A549 (cell line): ENCODE results near the gene PDIA5. TPM values are rescaled to one million over a fixed set of nuclear protein-coding genes. Genes with fewer than 3 reads are reported as not detected.

Experiments used
- ATAC-seq, 2 experiments: fragments of 200-7000 bp in 1 of 2; fragments of >200 bp in 1 of 2; cut with Nextera tagmentation in 1 of 2; cut with Tn5 transposase in 1 of 2; 3 replicates each; pipeline versions ENCODE4 v1.8.0 to v1.9.1; 2018 to 2020; ENCODE audit warnings: mild to moderate bottlenecking in 1 of 2, moderate library complexity in 1 of 2
- CTCF ChIA-PET: fragments of 300-600 bp; sonication (Branson Sonifier 250); formaldehyde crosslinking; extraction: SDS; loops from one replicate; lab custom pipeline; 2021; ENCODE audit warnings: antibody characterized with exemption, inconsistent platforms; lab: Yijun Ruan, JAX
- POLR2A ChIA-PET: fragments of 350-600 bp; formaldehyde crosslinking; extraction: SDS; loops from one replicate; lab custom pipeline; 2021; ENCODE audit warnings: antibody characterized with exemption, inconsistent platforms; lab: Yijun Ruan, JAX
- DNase-seq, 2 experiments: peaks; one replicate each; pipeline versions ENCODE4 v3.0.0 to v3.0.0-alpha.2; 2011 to 2016; ENCODE audit warnings: low read depth in 1 of 2, low spot score in 1 of 2
- FAIRE-seq: peaks from 2 replicates; lab custom pipeline; 2011; peaks lifted over from hg19 to GRCh38; lab: Jason Lieb, UNC
- H3K27ac ChIP-seq, 2 experiments: fragments of >200 bp; sonication (Bioruptor Twin); formaldehyde crosslinking; 3 replicates each; pipeline ENCODE4 v1.5.1; 2016 to 2017
- H3K4me1 ChIP-seq: fragments of >200 bp; sonication (Bioruptor Twin); formaldehyde crosslinking; 3 replicates; pipeline ENCODE4 v1.6.1; 2016
- H3K4me2 ChIP-seq: fragments of >200 bp; sonication (Bioruptor Twin); formaldehyde crosslinking; 3 replicates; pipeline ENCODE4 v1.6.1; 2016
- H3K4me3 ChIP-seq: fragments of >200 bp; sonication (Bioruptor Twin); formaldehyde crosslinking; 3 replicates; pipeline ENCODE4 v1.5.1; 2016
- H3K9me3 ChIP-seq: fragments of >200 bp; sonication (Bioruptor Twin); formaldehyde crosslinking; 3 replicates; pipeline ENCODE4 v1.6.1; 2016
- ATOH8 ChIP-seq: fragments of 250-450 bp; sonication (Bioruptor Pico); IDR thresholded peaks from 2 replicates; pipeline ENCODE4 v1.5.0; 2020; ENCODE audit warnings: low read depth, mild to moderate bottlenecking, moderate library complexity
- BHLHE40 ChIP-seq: IDR thresholded peaks from 2 replicates; pipeline ENCODE4 v1.6.1; 2012; ENCODE audit warnings: low read depth, low read length, inconsistent platforms
- CBX8 ChIP-seq: fragments of 200-600 bp; sonication (generic); IDR thresholded peaks from 2 replicates; pipeline ENCODE4 v1.6.1; 2016
- CHD2 ChIP-seq: fragments of 150-350 bp; IDR thresholded peaks from 2 replicates; pipeline ENCODE4 v1.6.1; 2014; ENCODE audit warnings: low read length; ENCODE audit not compliant: partially characterized antibody
- E2F6 ChIP-seq: IDR thresholded peaks from 2 replicates; pipeline ENCODE4 v1.6.1; 2012; ENCODE audit warnings: low read depth, borderline replicate concordance
- EP300 ChIP-seq, 2 experiments: fragments of >200 bp; sonication (Bioruptor Twin); formaldehyde crosslinking; IDR thresholded peaks; 2 replicates in 1 of 2; 3 replicates in 1 of 2; pipeline ENCODE4 v1.6.1; 2016 to 2017
- FOSB ChIP-seq: fragments of 250-450 bp; sonication (Bioruptor Pico); IDR thresholded peaks from 2 replicates; pipeline ENCODE4 v1.5.0; 2020; ENCODE audit warnings: mild to moderate bottlenecking, moderate library complexity
- FOXS1 ChIP-seq: fragments of 250-450 bp; sonication (Bioruptor Pico); IDR thresholded peaks from 2 replicates; pipeline ENCODE4 v1.5.0; 2020; ENCODE audit warnings: mild to moderate bottlenecking, moderate library complexity
- GATA3 ChIP-seq: IDR thresholded peaks from 2 replicates; pipeline ENCODE4 v1.6.1; 2012; ENCODE audit warnings: borderline replicate concordance
- KDM1A ChIP-seq: fragments of 200-600 bp; sonication (generic); IDR thresholded peaks from 2 replicates; pipeline ENCODE4 v1.6.1; 2016; ENCODE audit warnings: low read depth, mild to moderate bottlenecking
- KDM5A ChIP-seq: fragments of 200-600 bp; sonication (generic); IDR thresholded peaks from 2 replicates; pipeline ENCODE4 v1.6.1; 2016; ENCODE audit warnings: antibody characterized with exemption, mild to moderate bottlenecking
- MAX ChIP-seq: IDR thresholded peaks from 2 replicates; pipeline ENCODE4 v1.6.1; 2012
- MYC ChIP-seq: IDR thresholded peaks from 2 replicates; pipeline ENCODE4 v1.6.1; 2012; ENCODE audit warnings: mild to moderate bottlenecking, inconsistent platforms, low read length, improper control_type of control experiment, borderline replicate concordance
- NPAS2 ChIP-seq: fragments of 250-450 bp; sonication (Bioruptor Pico); IDR thresholded peaks from 2 replicates; pipeline ENCODE4 v1.8.0; 2022; ENCODE audit warnings: mild to moderate bottlenecking, moderate library complexity, borderline replicate concordance
- NR3C1 ChIP-seq: fragments of >200 bp; sonication (Bioruptor Twin); formaldehyde crosslinking; IDR thresholded peaks from 3 replicates; pipeline ENCODE4 v1.6.1; 2017
- PBX3 ChIP-seq: IDR thresholded peaks from 2 replicates; pipeline ENCODE4 v1.6.1; 2012
- PHF8 ChIP-seq: fragments of 200-600 bp; sonication (generic); IDR thresholded peaks from 2 replicates; pipeline ENCODE4 v1.6.1; 2016; ENCODE audit warnings: low read depth, mild to moderate bottlenecking, antibody characterized with exemption, moderate library complexity, borderline replicate concordance
- POLR2A ChIP-seq: IDR thresholded peaks from 2 replicates; pipeline ENCODE4 v1.6.1; 2012; ENCODE audit warnings: mild to moderate bottlenecking, low read length
- RARB ChIP-seq: fragments of 250-450 bp; sonication (Bioruptor Pico); IDR thresholded peaks from 2 replicates; pipeline ENCODE4 v1.8.0; 2021; ENCODE audit warnings: mild to moderate bottlenecking, moderate library complexity
- RCOR1 ChIP-seq: fragments of 150-350 bp; IDR thresholded peaks from 2 replicates; pipeline ENCODE4 v1.6.1; 2014; ENCODE audit warnings: antibody characterized with exemption, low read length, low read depth
- SREBF2 ChIP-seq: fragments of 450-650 bp; IDR thresholded peaks from 2 replicates; pipeline ENCODE4 v1.6.1; 2014; ENCODE audit warnings: mild to moderate bottlenecking, moderate library complexity
- TFCP2L1 ChIP-seq: fragments of 250-450 bp; sonication (Bioruptor Pico); IDR thresholded peaks from 2 replicates; pipeline ENCODE4 v1.5.0; 2021; ENCODE audit warnings: mild to moderate bottlenecking
- TP53 ChIP-seq: fragments of 250-450 bp; sonication (Bioruptor Pico); IDR thresholded peaks from 2 replicates; pipeline ENCODE4 v1.5.0; 2021; ENCODE audit warnings: mild to moderate bottlenecking, moderate library complexity
- USF2 ChIP-seq: fragments of 450-650 bp; IDR thresholded peaks from 2 replicates; pipeline ENCODE4 v1.6.1; 2014; ENCODE audit warnings: antibody characterized with exemption
- ZC3H11A ChIP-seq: fragments of 450-650 bp; IDR thresholded peaks from 2 replicates; pipeline ENCODE4 v1.6.1; 2014; ENCODE audit warnings: antibody characterized with exemption, mild to moderate bottlenecking
- ZFP36 ChIP-seq: fragments of 450-650 bp; IDR thresholded peaks from 2 replicates; pipeline ENCODE4 v1.6.1; 2014; ENCODE audit warnings: borderline replicate concordance; ENCODE audit not compliant: partially characterized antibody
- WGBS: methylation state at CpG from one replicate; pipeline ENCODE4 v1.1.6; 2017; ENCODE audit errors: missing lambda C conversion rate; 5-methylcytosine and 5-hydroxymethylcytosine counted together
- polyA plus RNA-seq, 4 experiments: library from polyadenylated mRNA; depleted of rRNA in 3 of 4; stranded (reverse); fragments of >200 nt; fragmentation: RNase III in 1 of 4; extraction: RNeasy Plus Mini Kit Qiagen cat#74134 plus additional on column Dnase treatment in 1 of 4; gene quantifications; 2 replicates in 3 of 4; 3 replicates in 1 of 4; pipeline ENCODE4 v1.2.3, GENCODE V29; 2011 to 2017
- TF ChIP-seq, protein P1 (sequence below): fragments of >200 bp; sonication (Bioruptor Twin); formaldehyde crosslinking; IDR thresholded peaks from 3 replicates; pipeline ENCODE4 v1.5.1; 2016

PDIA5 gene
- polyA plus RNA-seq, 2 of the 4 experiments (the other 2 are of a cell fraction), result 17.5 to 28.1 TPM

DNA sequence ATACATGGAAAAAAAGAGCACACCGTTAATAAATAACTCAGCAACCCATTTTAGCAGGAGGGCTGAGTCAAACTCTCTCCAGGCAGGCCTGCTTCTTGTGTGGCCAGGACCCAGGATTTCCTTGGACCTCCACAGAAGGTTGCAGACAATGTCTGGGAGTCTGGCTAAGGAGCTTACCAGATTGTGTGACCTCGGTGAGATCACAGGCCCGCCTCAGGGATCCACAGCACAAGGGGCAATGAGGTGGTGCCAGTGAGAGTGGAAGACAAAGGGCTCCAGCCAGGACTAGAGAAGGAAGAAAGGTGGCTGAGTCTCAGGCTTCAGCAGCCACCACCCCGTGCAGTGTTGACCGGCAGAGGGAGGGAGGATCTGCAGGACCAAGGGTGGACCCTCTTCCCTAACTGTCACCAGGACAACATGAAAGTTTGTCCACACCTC is 102.7 kb downstream of the PDIA5 start:
- POLR2A ChIA-PET, result no interaction called here
- H3K27ac ChIP-seq, result peak overlapping the region; percentile 68 to 84
- WGBS, result 11% methylated on average over 5 of the region's 5 CpGs
- H3K4me3 ChIP-seq, result no peak overlapping the region
- H3K4me1 ChIP-seq, result peaks cover 21% of the 10 kb centered on the region
- FAIRE-seq (no peak), DNase-seq (peak in 1 of 2 experiments; percentile 66), ATAC-seq (peak; percentile 90 to 91)
- CTCF ChIA-PET, result interaction anchor here (1.0 to 1.2 kb wide), 2 partner anchors 24 to 141 kb away, joined by 3 read pairs; no protein-coding TSS in a partner anchor
- TF ChIP-seq TP53 (no peak), NPAS2 (CRISPR knock-in tag) (no peak), FOXS1 (no peak), KDM1A (no peak), BHLHE40 (no peak), PHF8 (no peak), CHD2 (no peak), RCOR1 (no peak), ATOH8 (no peak), KDM5A (no peak), PBX3 (no peak), EP300 (IDR thresholded peaks at IDR 0.05) (no peak), MYC (no peak), POLR2A (no peak), E2F6 (no peak), GATA3 (no peak)
- H3K4me2 ChIP-seq, result peak overlapping the region; percentile 67
- no peaks in the 10 kb centered on the region for H3K9me3 ChIP-seq

DNA sequence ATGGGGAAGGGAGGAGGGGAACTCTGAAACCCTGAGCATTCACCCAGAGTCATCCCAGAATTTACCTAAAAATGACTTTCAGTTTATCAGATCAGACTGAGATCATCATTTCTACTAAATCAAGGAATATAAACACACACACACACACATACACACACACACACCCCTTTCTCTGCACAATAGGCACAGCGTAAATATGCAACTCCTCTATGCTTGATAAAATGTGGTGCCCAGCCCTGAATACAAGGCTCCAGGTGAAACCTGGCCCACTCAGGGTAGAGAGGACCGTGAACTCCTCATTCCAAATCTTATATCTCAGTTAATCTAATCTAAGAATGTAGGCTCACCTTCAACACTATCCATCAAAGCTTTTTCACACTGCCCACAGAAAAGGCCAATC is 103.1 kb downstream of the PDIA5 start:
- ATAC-seq (peak; percentile 54 to 61; a peak in 5 of 6 replicates), DNase-seq (peak in 1 of 2 experiments; percentile 7)
- no peak for TF ChIP-seq NPAS2 (CRISPR knock-in tag)
- no peak for TF ChIP-seq E2F6
- no peak for TF ChIP-seq USF2
- no peak for TF ChIP-seq PHF8
- TF ChIP-seq POLR2A, result no peak
- TF ChIP-seq NR3C1, result no peak
- no peak for TF ChIP-seq TP53
- no peak for TF ChIP-seq TFCP2L1 (CRISPR knock-in tag)
- no peak for TF ChIP-seq FOSB (CRISPR knock-in tag)
- TF ChIP-seq RARB (CRISPR knock-in tag), result no peak
- no peak for TF ChIP-seq ZFP36
- TF ChIP-seq, protein P1, sequence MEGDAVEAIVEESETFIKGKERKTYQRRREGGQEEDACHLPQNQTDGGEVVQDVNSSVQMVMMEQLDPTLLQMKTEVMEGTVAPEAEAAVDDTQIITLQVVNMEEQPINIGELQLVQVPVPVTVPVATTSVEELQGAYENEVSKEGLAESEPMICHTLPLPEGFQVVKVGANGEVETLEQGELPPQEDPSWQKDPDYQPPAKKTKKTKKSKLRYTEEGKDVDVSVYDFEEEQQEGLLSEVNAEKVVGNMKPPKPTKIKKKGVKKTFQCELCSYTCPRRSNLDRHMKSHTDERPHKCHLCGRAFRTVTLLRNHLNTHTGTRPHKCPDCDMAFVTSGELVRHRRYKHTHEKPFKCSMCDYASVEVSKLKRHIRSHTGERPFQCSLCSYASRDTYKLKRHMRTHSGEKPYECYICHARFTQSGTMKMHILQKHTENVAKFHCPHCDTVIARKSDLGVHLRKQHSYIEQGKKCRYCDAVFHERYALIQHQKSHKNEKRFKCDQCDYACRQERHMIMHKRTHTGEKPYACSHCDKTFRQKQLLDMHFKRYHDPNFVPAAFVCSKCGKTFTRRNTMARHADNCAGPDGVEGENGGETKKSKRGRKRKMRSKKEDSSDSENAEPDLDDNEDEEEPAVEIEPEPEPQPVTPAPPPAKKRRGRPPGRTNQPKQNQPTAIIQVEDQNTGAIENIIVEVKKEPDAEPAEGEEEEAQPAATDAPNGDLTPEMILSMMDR, result no peak
- no peak for TF ChIP-seq MYC
- TF ChIP-seq SREBF2, result no peak
- TF ChIP-seq MAX, result no peak
- TF ChIP-seq CHD2, result no peak
- no peak for TF ChIP-seq GATA3
- no peak for TF ChIP-seq CBX8
- TF ChIP-seq ZC3H11A, result no peak
- TF ChIP-seq, all 56 proteins: peak for 0
- POLR2A ChIA-PET, result no interaction called here
- H3K4me2 ChIP-seq, result peak overlapping the region; percentile 67
- WGBS, result 44% methylated on average over 2 of the region's 2 CpGs
- no peak overlapping the region for H3K4me3 ChIP-seq
- H3K4me1 ChIP-seq, result peaks cover 21% of the 10 kb centered on the region
- no peak for FAIRE-seq
- peak overlapping the region; percentile 68 to 84 for H3K27ac ChIP-seq
- CTCF ChIA-PET, result interaction anchor here (1.0 to 1.2 kb wide), 2 partner anchors 24 to 142 kb away, joined by 3 read pairs; no protein-coding TSS in a partner anchor
- no peaks in the 10 kb centered on the region for H3K9me3 ChIP-seq
